ENCODE results near the gene SCYGR5.

DNA sequence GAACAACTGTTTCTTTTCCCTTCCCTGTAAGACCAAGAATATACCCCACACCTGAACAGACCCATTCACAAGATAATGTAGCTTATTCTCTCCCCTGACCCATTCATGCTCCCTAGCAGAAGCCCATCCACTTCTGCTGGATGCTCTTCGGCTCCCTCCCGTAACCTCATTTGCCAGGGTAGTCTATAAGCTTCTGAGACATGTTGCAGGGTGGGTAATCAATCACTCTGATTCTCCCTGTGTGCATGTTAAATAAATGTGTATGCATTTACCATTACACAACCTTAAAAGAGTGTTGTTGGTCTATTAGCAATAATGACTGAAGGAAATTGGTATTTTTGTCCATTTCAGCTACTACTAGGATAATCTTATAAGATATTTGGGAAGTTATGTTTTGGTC is 49.9 kb downstream of the SCYGR5 start:
- TF ChIP-seq, protein P1, sequence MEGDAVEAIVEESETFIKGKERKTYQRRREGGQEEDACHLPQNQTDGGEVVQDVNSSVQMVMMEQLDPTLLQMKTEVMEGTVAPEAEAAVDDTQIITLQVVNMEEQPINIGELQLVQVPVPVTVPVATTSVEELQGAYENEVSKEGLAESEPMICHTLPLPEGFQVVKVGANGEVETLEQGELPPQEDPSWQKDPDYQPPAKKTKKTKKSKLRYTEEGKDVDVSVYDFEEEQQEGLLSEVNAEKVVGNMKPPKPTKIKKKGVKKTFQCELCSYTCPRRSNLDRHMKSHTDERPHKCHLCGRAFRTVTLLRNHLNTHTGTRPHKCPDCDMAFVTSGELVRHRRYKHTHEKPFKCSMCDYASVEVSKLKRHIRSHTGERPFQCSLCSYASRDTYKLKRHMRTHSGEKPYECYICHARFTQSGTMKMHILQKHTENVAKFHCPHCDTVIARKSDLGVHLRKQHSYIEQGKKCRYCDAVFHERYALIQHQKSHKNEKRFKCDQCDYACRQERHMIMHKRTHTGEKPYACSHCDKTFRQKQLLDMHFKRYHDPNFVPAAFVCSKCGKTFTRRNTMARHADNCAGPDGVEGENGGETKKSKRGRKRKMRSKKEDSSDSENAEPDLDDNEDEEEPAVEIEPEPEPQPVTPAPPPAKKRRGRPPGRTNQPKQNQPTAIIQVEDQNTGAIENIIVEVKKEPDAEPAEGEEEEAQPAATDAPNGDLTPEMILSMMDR (IDR thresholded peaks at IDR 0.05), result no peak
- no peak for TF ChIP-seq POLR2A (IDR thresholded peaks at IDR 0.05)
